IMR-90 (cell line): ENCODE results near the gene KCNQ5. TPM values are rescaled to one million over a fixed set of nuclear protein-coding genes. Genes with fewer than 3 reads are reported as not detected.

Source experiments
- ATAC-seq: fragments of 200-7000 bp; cut with Tn5 transposase; 2 replicates; pipeline ENCODE4 v1.9.1; 2020; ENCODE audit warnings: low read depth, mild to moderate bottlenecking, moderate library complexity
- BruUV-seq: library from RNA; stranded (reverse); fragments of 400-500 nt; replicated peaks from 2 replicates; lab custom pipeline; 2021; lab: Mats Ljungman, UMichigan
- CTCF ChIA-PET: fragments of 300-600 bp; formaldehyde crosslinking; extraction: SDS; loops from one replicate; lab custom pipeline; 2021; ENCODE audit warnings: antibody characterized with exemption; lab: Yijun Ruan, JAX
- POLR2A ChIA-PET: fragments of 300-600 bp; sonication (Branson Sonifier 250); formaldehyde crosslinking; loops from one replicate; lab custom pipeline; 2022; ENCODE audit warnings: antibody characterized with exemption; ENCODE audit not compliant: unreplicated experiment; lab: Charles Lee
- DNase-seq: peaks from one replicate; pipeline ENCODE4 v3.0.0; 2013
- H2AFZ ChIP-seq: replicated peaks from 2 replicates; pipeline ENCODE3; 2013; ENCODE audit warnings: low read length, mild to moderate bottlenecking; ENCODE audit not compliant: poor library complexity
- H2AK5ac ChIP-seq: 2 replicates; pipeline ENCODE4 v1.6.1; 2013; ENCODE audit warnings: low read depth, low read length, inconsistent platforms
- H2AK9ac ChIP-seq: replicated peaks from 2 replicates; pipeline ENCODE3; 2013; ENCODE audit warnings: mild to moderate bottlenecking, low read depth, low read length, moderate library complexity; ENCODE audit not compliant: poor library complexity
- H2BK120ac ChIP-seq: 2 replicates; pipeline ENCODE4 v1.6.1; 2013; ENCODE audit warnings: low read depth, low read length, inconsistent platforms
- H2BK15ac ChIP-seq: 3 replicates; pipeline ENCODE4 v1.6.1; 2013; ENCODE audit warnings: low read depth, low read length, inconsistent platforms
- H2BK20ac ChIP-seq: 2 replicates; pipeline ENCODE4 v1.6.1; 2013; ENCODE audit warnings: low read depth, mild to moderate bottlenecking, inconsistent platforms, low read length, moderate library complexity
- H2BK5ac ChIP-seq: 2 replicates; pipeline ENCODE4 v1.6.1; 2013; ENCODE audit warnings: mild to moderate bottlenecking, low read depth, low read length, inconsistent platforms; ENCODE audit not compliant: poor library complexity, severe bottlenecking
- H3K14ac ChIP-seq: replicated peaks from 2 replicates; pipeline ENCODE4 v1.6.1; 2013; ENCODE audit warnings: low read depth, low read length, inconsistent platforms
- H3K18ac ChIP-seq: 2 replicates; pipeline ENCODE4 v1.6.1; 2013; ENCODE audit warnings: low read depth, low read length, control low read depth
- H3K23ac ChIP-seq: 2 replicates; pipeline ENCODE4 v1.6.1; 2013; ENCODE audit warnings: low read depth, low read length, inconsistent platforms
- H3K27ac ChIP-seq: 2 replicates; pipeline ENCODE4 v1.5.1; 2013; ENCODE audit warnings: mild to moderate bottlenecking, control low read depth, low read length; ENCODE audit not compliant: insufficient read depth
- H3K27me3 ChIP-seq: 2 replicates; pipeline ENCODE4 v1.6.1; 2013; ENCODE audit warnings: low read length; ENCODE audit not compliant: control insufficient read depth, insufficient read depth
- H3K36me3 ChIP-seq: 2 replicates; pipeline ENCODE4 v1.6.1; 2013; ENCODE audit warnings: low read length, mixed read lengths; ENCODE audit not compliant: control insufficient read depth, insufficient read depth
- H3K4ac ChIP-seq: 2 replicates; pipeline ENCODE4 v1.6.1; 2013; ENCODE audit warnings: low read depth, low read length, inconsistent platforms
- H3K4me1 ChIP-seq: 2 replicates; pipeline ENCODE4 v1.6.1; 2013; ENCODE audit warnings: low read length, mixed read lengths; ENCODE audit not compliant: control insufficient read depth, insufficient read depth
- H3K4me2 ChIP-seq: 2 replicates; pipeline ENCODE4 v1.6.1; 2013; ENCODE audit warnings: low read depth, mild to moderate bottlenecking, control low read depth, low read length, moderate library complexity
- H3K4me3 ChIP-seq: 2 replicates; pipeline ENCODE4 v1.5.1; 2013; ENCODE audit warnings: low read depth, mild to moderate bottlenecking, control low read depth, low read length, moderate library complexity; ENCODE audit not compliant: insufficient read depth
- H3K56ac ChIP-seq: 2 replicates; pipeline ENCODE4 v1.6.1; 2013; ENCODE audit warnings: low read length, inconsistent platforms; ENCODE audit not compliant: insufficient read depth; ENCODE audit errors: extremely low read depth
- H3K79me1 ChIP-seq, 2 experiments: 2 replicates each; pipeline ENCODE4 v1.6.1; 2013; ENCODE audit warnings: low read length in 2 of 2, inconsistent platforms in 1 of 2, low read depth in 1 of 2
- H3K9ac ChIP-seq: 2 replicates; pipeline ENCODE4 v1.6.1; 2013; ENCODE audit warnings: low read depth, low read length, control low read depth
- H3K9me1 ChIP-seq: 2 replicates; pipeline ENCODE4 v1.6.1; 2013; ENCODE audit warnings: low read length, inconsistent platforms; ENCODE audit not compliant: insufficient read depth
- H3K9me3 ChIP-seq: 2 replicates; pipeline ENCODE4 v1.6.1; 2013; ENCODE audit warnings: low read length; ENCODE audit not compliant: control insufficient read depth, insufficient read depth
- H4K20me1 ChIP-seq: 2 replicates; pipeline ENCODE4 v1.6.1; 2013; ENCODE audit warnings: low read length, inconsistent platforms; ENCODE audit not compliant: insufficient read depth
- H4K5ac ChIP-seq: 2 replicates; pipeline ENCODE4 v1.6.1; 2013; ENCODE audit warnings: mild to moderate bottlenecking, low read depth, low read length, control low read depth
- H4K8ac ChIP-seq, 2 experiments: 2 replicates each; pipeline ENCODE4 v1.6.1; 2013; ENCODE audit warnings: low read depth in 2 of 2, low read length in 2 of 2, control low read depth in 1 of 2, inconsistent platforms in 1 of 2
- H4K91ac ChIP-seq: 2 replicates; pipeline ENCODE4 v1.6.1; 2013; ENCODE audit warnings: low read depth, low read length, inconsistent platforms; ENCODE audit not compliant: insufficient read depth
- BHLHE40 ChIP-seq: fragments of 150-350 bp; IDR thresholded peaks from 2 replicates; pipeline ENCODE4 v1.6.1; 2016; ENCODE audit warnings: mild to moderate bottlenecking, low read depth, low read length
- CEBPB ChIP-seq: IDR thresholded peaks from 2 replicates; pipeline ENCODE4 v1.6.1; 2012; ENCODE audit warnings: low read depth, low read length, improper control_type of control experiment
- CHD1 ChIP-seq: IDR thresholded peaks from 2 replicates; pipeline ENCODE4 v1.6.1; 2012; ENCODE audit warnings: low read depth, low read length, improper control_type of control experiment
- ELK1 ChIP-seq: fragments of 150-350 bp; IDR thresholded peaks from 2 replicates; pipeline ENCODE4 v1.6.1; 2016; ENCODE audit warnings: low read depth, mild to moderate bottlenecking, low read length, moderate library complexity, borderline replicate concordance
- FOS ChIP-seq: fragments of 150-350 bp; IDR thresholded peaks from 2 replicates; pipeline ENCODE4 v1.6.1; 2016; ENCODE audit warnings: low read depth, low read length
- MAFK ChIP-seq: IDR thresholded peaks from 2 replicates; pipeline ENCODE4 v1.6.1; 2012; ENCODE audit warnings: low read depth, low read length, improper control_type of control experiment
- MAZ ChIP-seq: IDR thresholded peaks from 2 replicates; pipeline ENCODE4 v1.6.1; 2012; ENCODE audit warnings: low read depth, mild to moderate bottlenecking, low read length, improper control_type of control experiment, moderate library complexity, borderline replicate concordance
- MXI1 ChIP-seq: IDR thresholded peaks from 2 replicates; pipeline ENCODE4 v1.6.1; 2012; ENCODE audit warnings: low read depth, mild to moderate bottlenecking, low read length, moderate library complexity, borderline replicate concordance
- NFE2L2 ChIP-seq: fragments of 150-350 bp; IDR thresholded peaks from 2 replicates; pipeline ENCODE4 v1.6.1; 2016; ENCODE audit warnings: low read depth, mild to moderate bottlenecking, low read length
- POLR2A ChIP-seq: IDR thresholded peaks from 2 replicates; pipeline ENCODE4 v1.6.1; 2012; ENCODE audit warnings: mild to moderate bottlenecking, low read depth, low read length
- RAD21 ChIP-seq: IDR thresholded peaks from 2 replicates; pipeline ENCODE4 v1.6.1; 2012; ENCODE audit warnings: low read length, improper control_type of control experiment
- RCOR1 ChIP-seq: IDR thresholded peaks from 2 replicates; pipeline ENCODE4 v1.6.1; 2012; ENCODE audit warnings: mild to moderate bottlenecking, low read length, improper control_type of control experiment; ENCODE audit not compliant: insufficient replicate concordance
- RFX5 ChIP-seq: IDR thresholded peaks from 2 replicates; pipeline ENCODE4 v1.8.0; 2012; ENCODE audit warnings: low read depth, mild to moderate bottlenecking, low read length, moderate library complexity
- SMC3 ChIP-seq: fragments of 150-350 bp; IDR thresholded peaks from 2 replicates; pipeline ENCODE4 v1.6.1; 2016; ENCODE audit warnings: low read depth, mild to moderate bottlenecking, antibody characterized with exemption, low read length, moderate library complexity
- WGBS, 2 experiments: methylation state at CpG; one replicate each; pipeline versions ENCODE4 v1.1.5 to v1.1.7; 2013; ENCODE audit warnings: missing lambda C conversion rate in 2 of 2; ENCODE audit not compliant: insufficient read length in 1 of 2; ENCODE audit errors: extremely low coverage in 2 of 2; 5-methylcytosine and 5-hydroxymethylcytosine counted together
- dilution Hi-C: fragments of 300-500 bp; cut with HindIII; formaldehyde crosslinking; loops from one replicate; pipeline ENCODE4 v1.14.3; 2018; ENCODE audit warnings: low sequenced_read_pairs; ENCODE audit not compliant: unreplicated experiment
- in situ Hi-C: fragments of 300-500 bp; cut with MboI; formaldehyde crosslinking; loops from 3 replicates; pipeline ENCODE4 v1.14.3; 2019; ENCODE audit warnings: low sequenced_read_pairs, inconsistent platforms, mixed read lengths
- intact Hi-C: fragments of 100-400 bp; cut with micrococcal nuclease; formaldehyde crosslinking; loops from 2 replicates; pipeline ENCODE4 v1.10.0; 2022
- polyA plus RNA-seq, 3 experiments: library from polyadenylated mRNA; depleted of rRNA; stranded (reverse); fragments of >200 nt; gene quantifications; 2 replicates each; pipeline ENCODE4 v1.2.3, GENCODE V29; 2012; ENCODE audit warnings: low replicate concordance in 1 of 3
- total RNA-seq: library from RNA; depleted of rRNA; stranded (reverse); fragments of >200 nt; gene quantifications from 2 replicates; pipeline ENCODE4 v1.2.3, GENCODE V29; 2012
- TF ChIP-seq, protein P1 (sequence below): conservative IDR thresholded peaks from 2 replicates; pipeline ENCODE4 v1.5.1; 2012; ENCODE audit warnings: mild to moderate bottlenecking, low read depth, low read length, improper control_type of control experiment

KCNQ5 gene
- total and polyA plus RNA-seq, 2 of the 4 experiments (the other 2 are of a cell fraction): 0.75 to 1.3 TPM

DNA sequence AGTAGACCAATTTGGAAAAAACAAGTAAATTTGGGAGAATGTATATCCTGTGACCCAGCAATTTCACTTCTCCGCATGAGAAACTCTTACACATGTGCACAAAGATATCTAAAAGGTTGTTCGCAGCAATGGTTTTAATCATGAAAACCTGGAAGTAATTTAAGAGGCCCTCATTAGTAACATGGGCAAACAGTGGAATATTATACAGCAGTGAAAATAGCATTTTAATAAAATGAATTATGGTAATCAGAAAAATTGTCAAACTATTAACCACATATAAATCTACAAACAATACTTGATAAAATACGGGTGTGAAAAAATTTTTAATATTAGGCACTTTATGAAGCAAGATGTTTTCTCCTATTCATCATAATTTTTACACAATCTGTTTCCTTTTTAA, 74.2 kb downstream of the KCNQ5 start:
- Histone ChIP-seq H3K18ac (no peak overlapping the region), H2BK5ac (no peak overlapping the region), H2AK9ac (no peak overlapping the region), H3K4me3 (no peak overlapping the region), H3K4me1 (no peaks in the 10 kb centered on the region), H2BK20ac (no peak overlapping the region), H2BK120ac (no peak overlapping the region), H3K36me3 (no peaks in the 10 kb centered on the region), H3K4me2 (no peak overlapping the region), H3K9me1 (no peaks in the 10 kb centered on the region), H4K8ac (no peak overlapping the region), H3K9ac (no peak overlapping the region), H2AFZ (no peak overlapping the region), H4K20me1 (no peaks in the 10 kb centered on the region), H3K56ac (no peak overlapping the region), H4K5ac (no peak overlapping the region), H3K79me1 (no peaks in the 10 kb centered on the region; a peak in 1 of 4 replicates), H3K27ac (no peak overlapping the region), H3K27me3 (no peaks in the 10 kb centered on the region), H3K9me3 (no peaks in the 10 kb centered on the region), H4K91ac (no peak overlapping the region), H2AK5ac (no peak overlapping the region), H3K23ac (no peak overlapping the region), H3K14ac (no peak overlapping the region), H2BK15ac (no peak overlapping the region), H3K4ac (no peak overlapping the region)
- dilution Hi-C loops (no loop called here), in situ Hi-C loops (no loop called here), intact Hi-C loops (no loop called here)
- no CpG with 5 or more reads among the region's 3 CpGs for WGBS, 2 experiments
- no peak for ATAC-seq
- TF ChIP-seq CHD1 (no peak), RAD21 (no peak), POLR2A (no peak), FOS (no peak), MXI1 (no peak), MAZ (no peak), CEBPB (no peak), RCOR1 (no peak), NFE2L2 (no peak), MAFK (no peak), ELK1 (no peak), BHLHE40 (no peak), SMC3 (no peak), RFX5 (no peak)
- TF ChIP-seq, protein P1, sequence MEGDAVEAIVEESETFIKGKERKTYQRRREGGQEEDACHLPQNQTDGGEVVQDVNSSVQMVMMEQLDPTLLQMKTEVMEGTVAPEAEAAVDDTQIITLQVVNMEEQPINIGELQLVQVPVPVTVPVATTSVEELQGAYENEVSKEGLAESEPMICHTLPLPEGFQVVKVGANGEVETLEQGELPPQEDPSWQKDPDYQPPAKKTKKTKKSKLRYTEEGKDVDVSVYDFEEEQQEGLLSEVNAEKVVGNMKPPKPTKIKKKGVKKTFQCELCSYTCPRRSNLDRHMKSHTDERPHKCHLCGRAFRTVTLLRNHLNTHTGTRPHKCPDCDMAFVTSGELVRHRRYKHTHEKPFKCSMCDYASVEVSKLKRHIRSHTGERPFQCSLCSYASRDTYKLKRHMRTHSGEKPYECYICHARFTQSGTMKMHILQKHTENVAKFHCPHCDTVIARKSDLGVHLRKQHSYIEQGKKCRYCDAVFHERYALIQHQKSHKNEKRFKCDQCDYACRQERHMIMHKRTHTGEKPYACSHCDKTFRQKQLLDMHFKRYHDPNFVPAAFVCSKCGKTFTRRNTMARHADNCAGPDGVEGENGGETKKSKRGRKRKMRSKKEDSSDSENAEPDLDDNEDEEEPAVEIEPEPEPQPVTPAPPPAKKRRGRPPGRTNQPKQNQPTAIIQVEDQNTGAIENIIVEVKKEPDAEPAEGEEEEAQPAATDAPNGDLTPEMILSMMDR: no peak
- ChIA-PET CTCF (interaction anchor here (1.0 kb wide), 1 partner anchor 14 kb away, joined by 3 read pairs; no protein-coding TSS in a partner anchor), POLR2A (no interaction called here)
- no TSS peak for BruUV-seq
- no peak for DNase-seq
